8988T (cell line): ENCODE data around the gene KCNK2.

Experiments
- DNase-seq: peaks from one replicate; pipeline ENCODE4 v3.0.0; 2011

Gene KCNK2

GRCh38 chr1:215082532-215083382 lies at the start of gene KCNK2:
KCNK2 (plus strand) TSS chr1:215082737; CDS start chr1:215083386, 649 bp downstream.
- peak; percentile 23 for DNase-seq

DNA sequence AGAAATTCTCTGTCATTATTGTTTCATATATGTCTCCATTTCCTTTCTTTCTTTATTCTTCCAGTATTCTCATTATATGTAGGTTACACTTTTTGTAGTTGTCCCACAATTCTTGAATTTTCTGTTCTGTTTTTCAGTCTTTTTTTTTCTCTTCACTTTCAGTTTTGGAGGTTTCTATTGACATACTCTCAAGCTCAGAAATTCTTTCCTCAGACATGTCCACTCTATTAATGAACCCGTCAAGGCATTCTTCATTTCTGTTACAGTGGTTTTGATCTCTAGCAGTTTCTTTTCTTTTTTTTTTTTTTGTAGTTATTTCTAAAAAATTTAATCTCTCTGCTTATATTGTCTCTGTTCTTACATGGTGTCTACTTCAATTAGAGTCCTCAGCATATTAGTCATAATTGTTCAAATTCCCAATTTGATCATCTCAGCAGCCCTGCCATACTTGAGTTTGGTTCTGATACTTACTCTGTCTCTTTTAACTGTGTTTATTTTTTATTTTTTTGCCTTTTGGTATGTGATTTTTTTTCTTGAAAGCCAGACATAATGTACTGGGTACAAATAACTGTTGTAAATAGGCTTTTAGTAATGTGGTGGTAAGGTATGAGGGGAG lies 49.5 kb upstream of the KCNK2 start:
- DNase-seq = no peak

GRCh38 chr1:215040190-215040589 lies 42.3 kb upstream of the KCNK2 start:
- no peak for DNase-seq

DNA sequence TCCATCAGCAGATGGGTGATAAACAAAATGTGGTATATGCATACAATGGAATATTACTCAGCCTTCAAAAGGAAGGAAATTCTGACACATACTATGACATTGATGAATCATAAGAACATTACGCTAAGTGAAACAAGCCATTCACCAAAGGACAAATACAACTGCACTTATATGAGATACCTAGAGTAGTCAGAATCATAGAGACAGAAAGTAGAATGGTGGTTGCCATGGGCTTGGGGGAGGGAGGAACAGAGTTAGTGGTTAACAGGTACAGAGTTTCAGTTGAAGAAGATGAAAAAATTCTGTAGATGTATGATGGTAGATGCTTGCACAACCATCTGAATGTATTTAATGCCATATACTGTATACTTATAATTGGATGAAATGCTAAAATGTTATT lies 39.1 kb upstream of the KCNK2 start:
- DNase-seq = no peak

DNA sequence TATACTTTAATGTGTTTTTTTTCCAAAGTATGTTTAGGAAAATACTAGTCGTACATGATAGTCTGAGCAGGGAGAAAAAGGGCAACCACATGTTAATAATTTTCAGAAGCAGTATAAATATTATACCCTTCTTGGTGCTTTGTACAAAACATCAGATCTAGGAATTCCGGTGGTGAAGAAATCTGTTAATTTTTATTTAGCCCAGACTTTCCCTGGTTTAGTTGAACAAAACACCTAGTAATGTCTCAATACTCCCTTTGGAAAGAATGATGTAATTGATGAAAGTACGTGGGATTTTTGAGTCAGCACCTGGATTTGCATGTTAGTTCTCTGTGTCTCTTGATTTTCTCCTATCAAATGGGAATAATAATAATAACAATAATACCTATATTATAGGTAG lies 38.4 kb upstream of the KCNK2 start:
- DNase-seq = no peak

GRCh38 chr1:215045698-215046308 lies 36.7 kb upstream of the KCNK2 start:
- no peak for DNase-seq

DNA sequence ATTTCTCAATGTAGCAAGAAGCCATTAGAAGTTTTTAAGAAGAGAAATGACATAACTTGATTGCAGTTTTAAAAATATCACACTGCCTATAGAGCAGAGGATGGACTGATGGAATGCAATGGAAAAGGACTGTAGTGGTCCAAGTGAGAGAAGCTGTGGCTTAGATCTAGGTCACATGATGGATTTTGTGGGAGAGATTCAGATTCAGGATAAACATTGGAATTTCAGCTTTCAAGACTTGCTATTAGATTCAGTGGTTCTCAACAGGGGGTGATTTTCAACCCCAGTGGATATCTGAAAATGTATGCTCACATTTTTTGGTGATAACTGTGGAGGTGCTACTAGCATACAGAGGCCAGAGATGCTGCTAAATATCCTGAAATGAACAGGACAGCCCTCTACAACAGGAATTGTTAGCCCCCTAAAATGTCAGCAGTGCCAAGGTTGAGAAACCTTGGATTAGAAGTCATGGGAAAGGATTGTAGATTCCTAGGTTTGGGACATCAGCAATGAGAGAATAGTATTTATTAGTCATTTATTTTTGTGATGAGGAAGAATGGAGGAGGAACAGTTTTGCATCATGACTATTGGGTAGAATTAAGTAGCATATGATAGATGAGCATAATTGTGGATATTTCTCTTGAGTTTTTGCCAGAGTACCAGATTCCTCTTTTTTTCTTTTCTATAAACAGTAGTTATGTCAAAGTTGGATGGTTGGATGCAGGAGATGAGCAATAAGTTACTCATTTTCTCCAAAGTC lies 30.1 kb upstream of the KCNK2 start:
- DNase-seq = no peak

DNA sequence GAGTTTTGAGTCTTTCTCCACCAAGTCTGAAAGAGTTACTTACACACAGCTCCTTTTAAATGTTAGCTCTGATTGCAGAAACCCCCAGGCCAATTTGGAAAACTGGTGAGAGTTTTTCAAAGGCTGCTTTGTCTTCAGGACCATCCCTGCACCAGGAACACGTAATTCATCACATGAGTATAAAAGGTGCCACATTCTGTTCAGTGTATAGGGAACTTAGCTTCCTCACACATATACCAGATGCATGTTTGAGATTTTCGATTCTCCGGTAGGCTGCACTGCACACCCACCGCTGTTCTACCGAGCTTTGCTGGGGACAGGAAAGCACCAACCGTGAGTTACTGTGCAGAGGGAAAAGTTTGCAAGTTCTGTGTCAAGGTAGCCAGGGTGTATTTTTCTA lies 28.3 kb upstream of the KCNK2 start:
- no peak for DNase-seq

DNA sequence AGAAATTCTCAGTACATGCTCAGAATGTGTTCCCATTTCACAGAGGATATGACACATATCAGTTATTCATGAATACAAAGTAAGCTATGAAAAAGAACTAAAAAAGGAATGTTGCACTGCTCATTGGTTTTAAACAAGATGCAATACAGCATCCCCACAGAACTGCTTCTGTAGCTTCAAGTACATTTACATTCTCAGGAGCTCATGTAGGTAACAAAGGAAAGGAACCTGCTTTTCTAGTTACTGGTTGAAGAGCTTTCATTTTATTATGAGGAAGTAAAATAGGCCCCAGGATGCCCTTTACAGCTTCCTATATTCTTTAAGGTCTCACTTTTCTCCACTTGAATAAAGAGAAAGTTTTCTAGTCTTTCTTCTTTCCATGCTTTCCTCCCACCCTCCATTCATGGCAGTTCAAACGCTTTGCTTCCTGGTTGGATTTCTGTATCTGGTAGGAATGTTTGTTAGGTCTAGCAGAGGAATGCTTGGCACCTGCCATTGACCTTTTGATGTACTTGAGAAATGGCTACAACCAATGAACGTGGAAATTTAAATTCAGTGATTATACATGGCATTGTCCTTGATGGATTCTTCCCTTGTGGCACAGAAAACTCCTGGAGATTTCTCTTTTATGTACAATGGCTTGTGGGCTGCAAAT lies 27.1 kb upstream of the KCNK2 start:
- no peak for DNase-seq

DNA sequence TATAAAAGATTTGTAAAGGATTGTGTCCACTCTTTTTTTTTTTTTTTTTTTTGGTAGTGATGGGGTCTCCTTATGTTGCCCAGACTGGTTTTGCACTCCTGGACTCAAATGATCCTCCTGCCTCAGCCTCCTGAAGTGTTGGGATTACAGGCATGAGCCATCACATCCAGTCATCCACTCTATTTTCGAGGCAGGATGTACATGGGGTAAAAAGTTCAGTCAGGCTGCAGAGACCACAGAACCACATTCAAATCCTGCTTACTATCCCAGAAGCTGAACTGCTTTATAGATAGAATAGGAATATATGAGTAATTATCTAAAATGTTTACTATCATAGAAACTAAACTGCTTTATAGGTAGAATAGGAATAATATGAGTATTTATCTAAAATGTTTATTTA lies 26.0 kb upstream of the KCNK2 start:
- no peak for DNase-seq

- DNase-seq = no peak
Observed at GRCh38 chr1:215059947-215060346, 22.6 kb upstream of the KCNK2 start.

DNA sequence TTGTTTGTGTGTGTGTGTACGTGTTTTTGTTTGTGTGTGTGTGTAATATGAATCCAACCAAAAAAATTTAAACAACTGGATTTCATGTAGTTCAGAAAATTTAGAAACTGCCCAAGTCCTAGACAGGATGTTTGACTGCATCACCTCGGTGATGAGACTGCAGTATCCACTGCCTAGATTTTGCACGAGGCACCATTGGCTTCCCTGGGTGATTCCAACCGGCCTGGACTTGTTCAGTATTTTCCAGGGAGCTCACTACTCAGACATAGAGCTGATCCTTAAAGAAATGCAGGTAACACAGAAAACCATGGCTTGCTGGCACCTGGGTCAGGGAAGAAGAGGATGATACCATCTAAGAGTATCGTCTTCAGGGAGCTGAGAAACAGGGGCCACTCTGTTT lies 18.2 kb upstream of the KCNK2 start:
- DNase-seq = no peak

DNA sequence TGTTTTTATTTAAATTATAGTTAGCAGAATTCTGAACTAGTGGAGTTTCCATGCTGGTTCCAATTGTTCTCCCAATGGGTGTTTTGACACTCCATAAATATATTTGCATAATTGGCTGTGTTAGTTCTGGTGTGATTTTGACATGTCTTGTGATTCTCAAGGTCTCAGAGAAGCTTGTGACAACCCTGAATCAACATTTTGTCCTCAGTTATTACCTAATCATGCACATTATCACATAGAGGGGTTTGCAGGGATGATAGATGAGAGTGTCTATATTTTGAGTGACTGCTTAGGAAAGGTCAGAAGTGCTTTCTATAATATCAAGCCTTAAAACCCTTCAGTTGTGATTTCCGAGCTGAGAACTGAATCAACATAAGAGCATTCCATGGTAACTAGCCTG lies 11.5 kb upstream of the KCNK2 start:
- no peak for DNase-seq

DNA sequence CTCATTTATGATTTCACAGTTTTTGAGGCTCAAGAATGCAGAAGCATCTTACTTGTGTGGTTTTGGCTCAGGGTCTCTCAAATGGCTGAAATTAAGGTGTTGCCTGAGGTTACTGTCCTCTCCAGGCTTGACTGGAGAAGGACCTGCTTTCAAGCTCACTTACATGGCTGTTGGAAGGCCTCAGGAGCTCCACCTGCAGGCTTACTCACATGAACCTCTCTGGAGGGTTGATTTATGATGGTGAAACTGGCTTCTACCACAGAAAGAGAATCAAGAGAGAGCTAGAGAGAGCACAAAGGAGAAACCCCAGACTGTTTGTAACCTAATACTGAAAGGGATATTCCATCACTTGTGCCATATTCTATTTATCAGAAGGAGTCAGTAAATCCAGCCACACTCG lies 6.2 kb upstream of the KCNK2 start:
- DNase-seq = no peak

- DNase-seq = no peak
Observed at GRCh38 chr1:215079456-215079855, 3.1 kb upstream of the KCNK2 start.

DNA sequence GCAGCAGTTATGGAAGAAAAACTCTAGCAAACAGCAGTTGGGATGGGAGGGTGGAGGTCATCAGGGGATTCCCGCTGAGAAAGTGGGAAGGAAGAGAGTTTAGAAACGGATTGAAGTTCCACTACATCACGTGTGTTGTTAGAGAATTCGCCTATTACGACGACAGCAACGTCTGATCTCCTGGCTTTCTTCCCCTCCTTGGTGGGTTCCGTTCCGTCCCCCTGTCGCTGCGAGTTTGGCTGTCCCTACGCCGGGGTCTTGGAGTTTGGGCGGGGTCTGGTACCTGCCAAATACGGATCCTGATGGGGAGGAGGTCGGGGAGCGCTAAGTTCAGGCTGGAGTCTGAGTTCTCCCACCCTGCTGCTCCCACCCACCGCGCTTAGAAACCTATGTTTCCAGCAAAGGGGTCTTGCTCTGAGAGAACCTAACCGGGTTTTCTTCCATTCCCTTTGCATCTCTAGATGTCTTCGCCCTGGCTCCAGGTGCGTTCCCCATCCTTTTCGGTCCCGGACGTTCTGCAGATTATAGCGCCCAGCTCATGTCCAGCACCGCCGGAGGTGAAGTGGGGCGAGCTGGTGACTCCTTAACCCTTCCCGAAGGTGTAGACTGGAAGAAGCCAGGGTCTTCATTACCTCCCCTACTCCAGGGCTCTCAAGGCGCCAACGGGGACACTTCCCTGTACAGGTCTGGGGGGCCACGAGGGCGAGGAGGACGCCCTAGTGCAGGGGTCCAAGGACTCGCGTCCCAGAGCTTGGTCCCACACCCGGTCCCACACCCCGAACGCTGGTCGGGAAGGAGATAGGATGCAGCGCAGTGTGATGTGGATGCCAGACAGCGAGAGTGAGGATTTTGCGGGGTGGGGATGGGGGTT lies 641 bp upstream of the KCNK2 start:
- DNase-seq = no peak

DNA sequence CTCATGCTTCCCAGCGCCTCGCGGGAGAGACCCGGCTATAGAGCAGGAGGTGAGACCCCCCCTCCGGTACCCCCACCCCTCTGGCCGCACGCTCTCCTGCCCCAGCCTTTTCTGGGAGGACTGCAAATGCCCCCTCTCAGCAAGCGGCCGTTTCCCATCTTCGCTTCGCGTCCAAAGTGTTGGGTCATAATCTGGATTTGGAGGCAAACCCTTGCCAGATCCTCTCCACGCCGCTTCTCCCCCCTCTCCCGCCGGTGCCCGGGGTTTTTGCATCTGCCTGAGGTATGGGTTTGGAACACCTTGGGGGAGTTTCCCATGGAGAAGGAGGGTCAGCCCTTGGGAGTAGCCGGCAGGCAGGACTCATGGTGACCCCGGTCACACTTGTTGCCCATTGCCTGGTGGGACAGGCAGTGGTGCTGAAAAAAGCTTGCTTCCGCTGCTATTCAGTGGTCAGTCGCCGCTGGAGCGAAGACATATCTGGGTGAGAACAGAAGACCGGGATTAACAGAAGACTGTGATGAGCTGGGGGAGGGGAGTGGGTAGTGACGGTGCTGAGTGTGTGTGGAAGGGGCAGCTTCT lies 935 bp downstream of the KCNK2 start:
- no peak for DNase-seq

GRCh38 chr1:215084621-215085020 lies 2.1 kb downstream of the KCNK2 start:
- DNase-seq = no peak

- DNase-seq = no peak
Observed at GRCh38 chr1:215087603-215088002, 5.1 kb downstream of the KCNK2 start.

DNA sequence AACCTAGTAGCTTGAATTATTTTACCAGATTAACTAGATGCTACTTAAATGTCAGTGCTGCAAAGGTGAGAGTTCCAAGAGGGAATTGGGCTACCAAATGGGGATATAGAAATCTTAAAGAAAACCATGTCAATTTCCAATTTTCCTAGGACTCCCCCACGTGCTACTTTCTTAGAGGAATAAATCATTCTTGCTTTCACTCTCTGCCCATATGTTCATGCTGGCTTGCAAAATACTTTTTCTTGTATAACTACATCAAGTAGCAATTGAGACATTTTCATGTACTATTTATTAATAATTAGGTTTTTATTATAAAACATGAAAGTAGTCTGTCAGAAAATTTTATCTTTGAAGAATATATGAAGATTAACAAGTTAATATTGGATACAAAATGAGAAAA lies 11.8 kb downstream of the KCNK2 start:
- no peak for DNase-seq

GRCh38 chr1:215095524-215095923 lies 13.0 kb downstream of the KCNK2 start:
- DNase-seq = no peak

GRCh38 chr1:215101511-215101910 lies 19.0 kb downstream of the KCNK2 start:
- no peak for DNase-seq
